HG02884 (cell line): Measurements from ENCODE around the gene LYZL2.
"Not testable (repeated sequence)": the region's sequence is repeated elsewhere in the genome, so short reads cannot be mapped to it uniquely, and the experiment has no call there.

Experiments used
- ATAC-seq: cut with Tn5 transposase; IDR thresholded peaks from one replicate; pipeline ENCODE4 v1.9.1; 2021; ENCODE audit warnings: mild to moderate bottlenecking, moderate library complexity; ENCODE audit not compliant: unreplicated experiment

The LYZL2 gene

DNA sequence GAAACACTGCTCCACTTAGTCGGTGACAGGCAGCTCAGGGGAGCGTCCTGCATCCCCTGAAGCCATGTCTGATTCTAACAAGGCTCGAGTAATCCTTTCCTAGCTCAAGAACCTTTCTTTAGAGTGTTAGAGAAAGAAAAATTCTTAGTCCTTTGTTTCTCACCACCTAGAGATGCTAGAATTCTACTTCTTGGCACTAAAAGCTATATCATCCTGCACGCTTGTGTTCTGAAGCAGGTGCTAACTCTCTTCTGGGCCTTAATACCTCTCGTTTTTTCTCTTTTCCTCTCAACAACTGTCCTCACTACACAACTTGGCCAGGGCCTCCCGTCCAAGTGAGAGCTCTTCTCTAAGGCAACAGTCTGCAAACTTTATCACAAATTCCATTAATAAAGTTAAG lies at the start of gene LYZL2:
Gene LYZL2, minus strand, starts transcription at position 101 of the 400 bp plus-strand sequence. CDS start 2,838 bp downstream, outside the sequence.
- ATAC-seq = no peak

DNA sequence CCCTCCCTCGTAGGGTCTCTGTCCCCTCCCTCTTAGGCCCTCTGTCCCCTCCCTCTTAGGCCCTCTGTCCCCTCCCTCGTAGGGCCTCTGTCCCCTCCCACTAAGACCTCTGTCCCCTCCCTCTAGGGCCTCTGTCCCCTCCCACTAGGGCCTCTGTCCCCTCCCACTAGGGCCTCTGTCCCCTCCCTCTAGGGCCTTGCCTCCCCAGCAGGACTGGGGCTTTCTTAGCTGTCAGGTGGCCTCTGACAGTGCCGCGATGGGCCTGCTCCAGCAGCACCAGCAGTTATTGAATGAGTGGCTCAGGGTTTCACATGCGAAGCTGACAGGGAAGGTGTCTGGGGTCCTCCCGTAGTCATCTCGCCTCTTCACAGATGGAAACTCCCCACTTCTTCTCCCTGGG lies 48.1 kb upstream of the LYZL2 start:
- ATAC-seq = not testable (repeated sequence)

DNA sequence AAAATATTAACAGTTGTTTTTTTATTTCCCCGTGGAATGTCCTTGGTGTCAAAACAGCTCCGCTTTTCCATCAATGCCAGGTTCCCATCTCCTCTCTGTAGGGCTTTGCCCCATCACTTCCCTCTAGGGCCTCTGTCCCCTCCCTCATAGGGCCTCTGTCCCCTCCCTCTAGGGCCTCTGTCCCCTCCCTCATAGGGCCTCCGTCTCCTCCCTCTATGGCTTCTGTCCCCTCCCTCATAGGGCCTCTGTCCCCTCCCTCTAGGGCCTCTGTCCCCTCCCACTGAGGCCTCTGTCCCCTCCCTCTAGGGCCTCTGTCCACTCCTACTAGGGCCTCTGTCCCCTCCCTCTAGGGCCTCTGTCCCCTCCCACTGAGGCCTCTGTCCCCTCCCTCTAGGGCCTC lies 47.6 kb upstream of the LYZL2 start:
- ATAC-seq = not testable (repeated sequence)

DNA sequence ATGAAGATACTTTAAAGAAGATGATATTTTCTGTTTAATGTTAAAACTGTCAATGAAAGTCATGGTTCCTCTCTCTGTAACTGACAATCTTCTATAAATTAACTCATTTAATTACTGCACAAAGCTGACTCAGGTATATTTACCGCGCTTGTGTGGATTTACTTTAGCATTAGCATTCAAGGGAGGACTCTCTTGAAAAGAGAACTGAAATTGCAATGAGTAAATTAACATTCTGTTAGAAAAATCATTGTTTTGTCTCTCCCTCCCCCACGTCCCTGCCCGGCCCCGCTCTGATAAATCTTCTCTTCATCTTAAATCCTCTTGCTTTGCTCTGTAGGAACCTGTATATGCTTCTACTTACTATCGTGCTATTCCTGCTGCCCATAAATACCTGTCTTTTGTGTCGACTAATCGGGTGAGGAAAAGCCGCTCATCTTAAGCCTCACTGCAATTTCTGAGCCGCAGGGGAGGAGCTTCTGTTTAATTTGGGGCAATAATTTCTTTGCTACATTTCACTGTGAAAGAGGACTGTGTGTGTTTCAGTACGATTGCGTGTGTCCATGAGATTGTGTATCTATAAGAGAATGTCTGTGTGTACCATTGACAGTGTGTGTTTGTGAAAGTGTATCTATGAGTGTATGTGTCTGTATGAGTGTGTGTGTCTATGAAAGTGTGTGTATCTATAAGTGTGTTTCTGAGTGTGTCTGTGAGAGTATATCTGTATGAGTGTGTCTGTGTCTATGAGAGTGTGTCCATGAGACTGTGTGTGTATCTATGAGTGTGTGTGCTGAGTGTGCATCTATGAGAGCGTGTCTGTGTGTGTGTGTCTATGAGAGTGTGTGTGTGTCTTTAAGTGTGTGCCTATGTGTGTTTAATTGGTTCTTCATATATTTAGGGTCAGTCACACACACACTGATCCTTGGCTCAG lies 46.5 kb upstream of the LYZL2 start:
- ATAC-seq = no peak

DNA sequence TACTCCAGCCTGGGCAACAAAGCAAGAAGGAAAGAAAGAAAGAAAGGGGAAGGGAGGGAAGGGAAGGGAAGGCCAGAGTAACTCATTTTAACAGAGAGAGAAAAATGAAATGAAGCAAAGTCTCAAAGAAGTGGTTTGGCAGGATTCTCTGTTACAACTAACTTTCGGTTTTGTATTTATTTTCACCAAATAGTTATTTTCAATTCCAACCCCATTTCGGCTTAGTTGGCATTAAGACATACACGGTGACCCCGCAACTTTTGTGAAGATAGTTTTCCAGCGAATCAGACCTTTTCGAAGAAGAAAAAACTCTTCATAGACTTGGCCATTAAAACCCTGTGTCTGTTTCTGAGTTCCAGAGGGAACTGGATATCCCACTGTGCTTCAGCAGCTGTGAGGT lies 45.2 kb upstream of the LYZL2 start:
- ATAC-seq = no peak

DNA sequence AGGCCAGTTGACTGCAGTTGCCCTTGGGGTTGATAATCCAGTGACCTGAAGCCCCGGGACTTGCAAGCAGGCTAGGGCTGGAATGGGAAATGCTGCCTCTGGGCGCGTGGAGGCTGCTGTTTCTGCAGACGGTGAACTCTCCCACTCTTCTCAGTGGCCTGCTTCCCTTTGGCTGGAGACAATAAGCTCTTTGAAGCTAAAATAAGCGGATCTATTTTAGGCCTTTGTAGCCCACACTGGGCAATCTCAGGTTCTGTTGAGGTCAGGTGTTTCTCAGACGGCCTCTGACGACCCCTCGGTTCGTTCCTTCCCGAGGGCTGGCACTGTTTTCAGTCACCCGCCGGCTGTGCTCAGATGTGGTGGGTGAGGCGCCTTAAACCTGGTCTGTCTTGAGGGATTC lies 43.7 kb upstream of the LYZL2 start:
- not testable (repeated sequence) for ATAC-seq

- not testable (repeated sequence) for ATAC-seq
These were observed 42.8 kb upstream of the LYZL2 start for GRCh38 chr10:30672338-30672737.

GRCh38 chr10:30671026-30671616 lies 41.6 kb upstream of the LYZL2 start:
- peak; percentile 40 for ATAC-seq

DNA sequence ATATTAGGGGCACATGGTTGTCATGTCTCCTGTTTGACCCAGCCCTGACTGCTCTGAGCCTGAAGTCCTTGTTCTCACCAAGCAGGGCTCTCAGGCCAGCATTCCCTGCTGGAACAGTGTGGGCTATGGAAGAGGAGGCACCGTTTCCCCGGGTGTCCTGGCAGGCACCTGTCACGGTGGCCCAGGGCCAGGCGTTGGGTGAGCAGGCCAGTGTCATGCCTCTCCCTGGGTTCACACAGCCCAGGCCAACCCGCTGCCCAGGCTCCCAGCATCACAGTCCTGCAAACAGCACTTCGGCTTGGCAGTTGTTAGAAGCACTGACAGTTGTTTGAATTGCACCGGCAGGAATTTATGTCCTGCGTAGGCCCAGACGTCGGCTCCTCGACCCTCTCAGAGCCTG lies 38.4 kb upstream of the LYZL2 start:
- not testable (repeated sequence) for ATAC-seq

- peak; percentile 90 for ATAC-seq
These were observed 33.9 kb upstream of the LYZL2 start for GRCh38 chr10:30663403-30663802.

DNA sequence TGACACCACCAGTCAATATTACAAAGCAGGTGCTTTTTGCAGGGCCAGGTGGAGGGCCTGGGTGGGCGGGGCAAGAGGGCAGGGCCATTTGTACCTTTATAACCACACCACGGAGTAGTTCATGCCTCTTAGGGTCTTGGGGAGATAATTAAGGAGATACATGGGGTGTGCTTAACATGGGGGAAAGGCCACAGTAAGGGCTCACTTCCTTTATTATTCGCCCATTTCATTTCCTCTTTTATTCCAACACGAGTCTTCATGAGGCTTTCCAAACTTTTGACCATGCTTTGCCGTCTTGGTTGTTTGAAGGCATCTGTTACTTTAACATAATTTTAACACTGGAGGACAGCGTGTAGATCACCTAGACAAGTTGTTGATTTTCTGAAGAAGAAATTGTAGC lies 33.3 kb upstream of the LYZL2 start:
- ATAC-seq = no peak

DNA sequence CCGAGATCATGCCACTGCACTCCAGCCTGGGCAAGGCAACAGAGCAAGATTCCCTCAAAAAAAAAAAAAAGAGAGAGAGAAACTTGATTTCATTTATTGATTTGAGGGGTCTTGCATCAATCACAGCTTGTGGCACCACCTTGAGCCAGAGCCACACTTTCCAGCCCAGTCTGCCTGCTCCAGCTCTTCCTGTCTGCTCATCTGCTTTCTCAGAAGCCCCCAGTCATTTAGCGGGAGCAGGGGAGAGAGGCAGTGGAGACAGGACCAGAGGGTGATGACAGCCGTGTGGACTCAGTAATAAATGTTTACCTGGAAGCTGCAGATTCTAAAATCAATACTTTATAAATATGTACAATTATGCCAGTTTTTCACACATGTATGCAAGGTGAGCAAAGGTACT lies 30.8 kb upstream of the LYZL2 start:
- ATAC-seq = not testable (repeated sequence)

DNA sequence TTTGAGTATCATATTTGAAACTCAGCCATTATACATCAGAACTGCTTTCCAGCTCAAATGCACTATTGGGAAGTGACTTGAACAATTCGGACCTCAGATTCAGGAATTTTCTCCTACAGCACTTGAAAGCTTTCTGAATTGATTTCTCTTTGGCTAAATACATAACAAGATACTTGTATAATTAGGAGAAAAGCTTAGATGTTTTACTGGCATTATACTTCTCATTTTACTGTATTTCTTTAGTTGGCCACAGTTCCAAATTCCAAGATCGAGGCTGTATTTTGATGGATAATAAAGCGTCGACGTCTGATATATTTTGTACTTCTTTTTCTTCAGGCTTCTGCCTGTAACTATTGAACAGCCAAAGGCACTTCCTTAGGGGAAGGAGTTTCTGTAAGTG lies 26.7 kb upstream of the LYZL2 start:
- no peak for ATAC-seq

GRCh38 chr10:30655001-30655400 lies 25.4 kb upstream of the LYZL2 start:
- ATAC-seq = not testable (repeated sequence)

DNA sequence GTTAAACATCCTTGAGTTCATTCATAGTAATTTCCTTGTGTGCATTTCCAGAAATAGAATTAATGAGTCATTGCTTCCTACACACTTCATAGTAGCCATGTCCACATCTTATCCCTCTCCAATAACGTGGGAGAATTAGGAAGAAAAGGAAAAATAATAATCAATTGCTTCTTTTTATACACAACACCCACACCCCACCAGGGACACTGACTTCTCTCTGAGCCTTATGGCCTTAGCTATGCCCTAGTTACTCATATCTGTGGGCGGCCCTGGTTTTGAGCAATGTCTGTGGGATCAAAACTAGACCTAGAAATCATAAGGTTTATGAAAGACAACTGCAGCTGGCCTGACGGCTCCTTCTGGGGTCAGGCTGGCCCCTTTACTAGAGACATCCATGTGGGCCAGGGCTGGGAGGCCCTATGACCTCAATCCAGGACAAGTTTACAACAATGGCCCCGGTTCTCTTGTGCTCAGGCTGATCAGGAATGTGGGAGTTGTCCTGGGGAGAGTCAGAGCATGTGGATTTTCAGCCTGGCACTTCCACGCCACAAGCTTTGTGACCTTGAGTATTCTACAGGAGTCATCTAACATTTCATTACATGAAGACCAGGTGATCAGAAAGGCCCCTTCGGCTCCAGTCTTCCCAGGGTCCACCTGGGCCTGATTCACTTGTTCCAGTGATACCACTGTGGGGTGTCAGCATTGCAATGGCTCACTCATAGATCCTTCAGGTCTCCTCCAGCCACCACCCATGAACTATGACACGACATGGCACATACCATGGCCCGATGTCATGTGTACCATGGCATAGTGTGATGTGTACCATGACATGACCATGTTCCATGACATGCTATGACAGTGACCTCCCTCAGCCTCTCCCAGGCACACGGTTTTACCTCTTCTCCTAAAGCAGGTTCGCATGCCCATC lies 22.2 kb upstream of the LYZL2 start:
- ATAC-seq = peak; percentile 50

GRCh38 chr10:30647089-30647488 lies 17.5 kb upstream of the LYZL2 start:
- ATAC-seq = no peak

GRCh38 chr10:30645340-30645827 lies 15.8 kb upstream of the LYZL2 start:
- ATAC-seq = no peak

- ATAC-seq = not testable (repeated sequence)
These were observed 14.9 kb upstream of the LYZL2 start for GRCh38 chr10:30644408-30644861.

DNA sequence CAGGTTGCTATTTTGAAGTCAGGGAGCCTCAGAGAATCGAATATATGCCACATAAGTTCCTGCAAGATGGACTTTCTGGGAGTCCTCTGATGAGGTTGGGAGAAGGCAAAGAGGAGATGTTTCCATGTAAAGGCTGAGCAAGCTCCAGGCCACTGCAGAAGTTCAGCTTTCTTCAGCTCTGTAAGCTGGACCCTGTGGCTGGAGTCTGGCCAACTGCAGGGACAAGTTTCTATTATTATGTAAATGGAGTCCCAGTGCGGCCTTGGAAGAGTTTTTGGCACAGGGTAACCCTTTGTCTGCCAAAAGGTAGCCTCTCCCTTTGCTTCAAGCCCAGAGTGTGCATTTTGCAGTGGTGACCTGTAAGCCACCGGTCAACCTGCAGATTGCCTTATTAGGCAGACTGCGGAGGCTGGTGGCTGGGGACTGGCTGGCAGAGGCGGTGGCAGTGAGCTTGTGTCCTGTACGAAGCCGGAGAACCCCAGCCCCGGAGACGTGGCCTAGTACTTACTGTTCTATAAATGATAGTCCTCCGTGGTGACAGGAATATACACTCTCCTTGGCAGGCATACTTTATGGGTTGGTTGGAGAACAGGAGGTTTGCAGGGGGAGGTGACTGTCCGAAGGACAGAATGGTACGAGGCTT lies 14.1 kb upstream of the LYZL2 start:
- ATAC-seq = not testable (repeated sequence)

GRCh38 chr10:30642856-30643255 lies 13.3 kb upstream of the LYZL2 start:
- ATAC-seq = not testable (repeated sequence)
